GM18870 (cell line): ENCODE results near the gene C19orf38.
"Not testable (repeated sequence)": the region's sequence is repeated elsewhere in the genome, so short reads cannot be mapped to it uniquely, and the experiment has no call there.

ENCODE experiments used
- ATAC-seq: cut with Tn5 transposase; IDR thresholded peaks from one replicate; pipeline ENCODE4 v1.9.1; 2021; ENCODE audit warnings: moderate library complexity; ENCODE audit not compliant: unreplicated experiment

C19orf38 gene

GRCh38 chr19:10820173-10820572, 28.0 kb upstream of the C19orf38 start:
- ATAC-seq, result no peak

- ATAC-seq, result no peak
Measured at GRCh38 chr19:10823690-10824089, 24.5 kb upstream of the C19orf38 start.

- no peak for ATAC-seq
Measured at GRCh38 chr19:10826231-10826630, 22.0 kb upstream of the C19orf38 start.

DNA sequence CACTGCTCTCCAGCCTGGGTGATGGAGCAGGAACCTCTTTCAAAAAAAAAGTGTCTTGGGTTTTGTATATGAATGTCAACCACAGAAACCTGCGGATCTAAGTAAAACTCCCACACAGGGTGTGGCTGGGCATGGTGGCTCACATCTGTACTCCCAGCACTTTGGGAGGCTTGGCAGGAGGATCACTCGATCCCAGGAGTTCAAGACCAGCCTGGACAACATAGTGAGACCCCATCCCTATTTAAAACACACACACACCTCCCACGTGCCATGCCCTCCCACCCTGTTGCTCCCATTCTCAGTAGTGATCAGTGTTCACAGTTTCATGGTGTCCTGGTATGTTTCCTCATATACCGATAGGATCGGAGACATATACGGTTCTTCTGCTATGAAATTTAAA, 21.4 kb upstream of the C19orf38 start:
- ATAC-seq, result no peak

DNA sequence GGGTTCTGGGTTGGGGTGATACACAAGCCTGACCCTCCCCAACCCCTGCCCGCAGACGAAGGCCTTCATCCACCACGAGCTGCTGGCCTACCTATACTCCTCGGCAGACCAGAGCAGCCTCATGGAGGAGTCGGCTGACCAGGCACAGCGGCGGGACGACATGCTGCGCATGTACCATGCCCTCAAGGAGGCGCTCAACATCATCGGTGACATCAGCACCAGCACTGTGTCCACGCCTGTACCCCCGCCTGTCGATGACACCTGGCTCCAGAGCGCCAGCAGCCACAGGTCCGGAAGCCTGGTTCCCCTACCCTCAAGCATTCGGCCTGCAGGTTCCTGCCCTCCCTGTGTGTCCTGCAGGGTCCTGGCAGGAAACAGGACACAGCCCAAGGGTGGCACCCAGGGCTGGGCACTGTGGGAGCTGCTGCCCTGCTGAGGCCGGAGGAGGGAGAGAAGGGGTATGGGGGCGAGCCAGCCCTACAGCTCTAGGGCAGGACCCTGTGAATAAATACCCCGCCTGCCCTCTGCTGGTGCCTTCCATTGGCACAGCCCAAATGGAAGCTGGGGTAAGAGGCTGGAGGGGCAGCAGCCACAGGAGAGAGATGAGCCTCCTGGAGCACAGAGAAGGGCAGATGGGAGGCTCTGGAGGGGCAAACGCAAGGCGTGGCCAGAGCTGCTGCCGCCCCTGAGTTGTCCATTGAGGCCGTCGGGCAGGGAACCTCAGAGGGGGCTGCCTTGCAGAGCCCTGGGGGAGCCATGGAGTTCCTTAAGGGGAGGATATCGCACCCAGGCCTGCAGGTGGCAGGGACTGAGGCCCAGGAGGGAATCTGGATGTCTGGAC, 19.0 kb upstream of the C19orf38 start:
- ATAC-seq, result no peak

DNA sequence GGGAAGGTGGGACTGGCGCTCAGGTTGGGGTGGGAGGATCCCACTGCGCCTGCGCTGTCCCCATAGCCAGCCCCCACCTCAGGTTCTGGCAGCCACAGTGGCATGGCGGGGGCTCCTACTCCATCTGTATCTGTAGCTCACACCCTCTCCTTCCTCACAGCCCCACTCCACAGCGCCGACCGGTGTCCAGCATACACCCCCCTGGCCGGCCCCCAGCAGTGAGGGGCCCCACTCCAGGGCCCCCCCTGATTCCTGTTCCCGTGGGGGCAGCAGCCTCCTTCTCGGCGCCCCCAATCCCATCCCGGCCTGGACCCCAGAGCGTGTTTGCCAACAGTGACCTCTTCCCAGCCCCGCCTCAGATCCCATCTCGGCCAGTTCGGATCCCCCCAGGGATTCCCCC, 18.2 kb upstream of the C19orf38 start:
- ATAC-seq, result no peak

DNA sequence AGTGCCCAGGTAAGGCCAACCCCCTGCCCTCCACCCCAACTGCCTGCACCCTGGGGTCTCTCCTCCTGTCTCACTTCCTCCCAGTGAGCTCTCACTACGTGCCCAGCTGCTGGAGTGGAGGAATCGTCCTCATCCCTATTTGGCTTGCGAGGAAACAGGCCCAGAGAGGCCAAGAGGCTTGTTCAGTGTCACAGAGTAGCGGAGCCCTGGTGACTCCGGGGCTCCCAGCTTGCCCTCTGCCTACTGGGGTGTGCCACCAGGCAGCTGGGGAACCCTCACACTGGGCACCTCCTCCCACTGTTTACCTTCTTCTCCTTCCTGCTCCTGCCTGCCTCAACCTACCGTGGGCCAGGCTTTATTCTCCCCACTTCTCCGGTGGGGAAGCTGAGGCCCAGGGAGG, 17.8 kb upstream of the C19orf38 start:
- no peak for ATAC-seq

DNA sequence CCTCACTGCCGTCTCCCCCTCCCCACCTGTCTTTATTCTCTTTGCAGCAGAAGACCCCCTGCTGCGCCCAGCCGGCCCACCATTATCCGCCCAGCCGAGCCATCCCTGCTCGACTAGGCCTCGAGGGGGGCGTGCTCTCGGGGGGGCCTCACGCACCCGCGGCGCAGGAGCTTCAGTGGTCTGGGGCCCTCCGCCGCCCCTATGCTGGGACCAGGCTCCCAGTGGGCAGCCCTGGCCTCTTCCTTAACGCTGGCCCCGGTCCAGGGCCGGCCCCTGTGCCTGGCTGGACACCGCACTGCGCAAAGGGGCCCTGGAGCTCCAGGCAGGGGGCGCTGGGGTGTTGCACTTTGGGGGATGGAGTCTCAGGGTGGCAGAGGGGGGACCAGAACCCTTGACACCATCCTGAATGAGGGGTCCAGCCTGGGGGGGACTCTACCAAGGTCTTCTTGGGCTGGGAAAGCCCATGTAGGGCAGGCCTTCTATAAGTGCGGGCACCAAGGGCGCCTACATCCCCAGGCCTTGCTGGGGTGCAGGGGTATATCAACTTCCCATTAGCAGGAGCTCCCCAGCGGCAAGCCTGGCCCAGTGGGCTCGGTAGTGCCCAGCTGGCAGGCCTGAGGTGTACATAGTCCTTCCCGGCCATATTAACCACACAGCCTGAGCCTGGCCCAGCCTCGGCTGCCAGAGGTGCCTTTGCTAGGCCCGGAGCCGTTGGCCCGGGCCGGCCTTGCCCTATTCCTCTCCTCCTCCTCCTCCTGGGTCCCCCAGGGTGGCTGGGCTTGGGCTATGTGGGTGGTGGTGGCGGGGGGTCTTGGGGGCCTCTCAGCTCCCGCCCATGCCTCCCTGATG, 17.1 kb upstream of the C19orf38 start:
- ATAC-seq, result no peak

DNA sequence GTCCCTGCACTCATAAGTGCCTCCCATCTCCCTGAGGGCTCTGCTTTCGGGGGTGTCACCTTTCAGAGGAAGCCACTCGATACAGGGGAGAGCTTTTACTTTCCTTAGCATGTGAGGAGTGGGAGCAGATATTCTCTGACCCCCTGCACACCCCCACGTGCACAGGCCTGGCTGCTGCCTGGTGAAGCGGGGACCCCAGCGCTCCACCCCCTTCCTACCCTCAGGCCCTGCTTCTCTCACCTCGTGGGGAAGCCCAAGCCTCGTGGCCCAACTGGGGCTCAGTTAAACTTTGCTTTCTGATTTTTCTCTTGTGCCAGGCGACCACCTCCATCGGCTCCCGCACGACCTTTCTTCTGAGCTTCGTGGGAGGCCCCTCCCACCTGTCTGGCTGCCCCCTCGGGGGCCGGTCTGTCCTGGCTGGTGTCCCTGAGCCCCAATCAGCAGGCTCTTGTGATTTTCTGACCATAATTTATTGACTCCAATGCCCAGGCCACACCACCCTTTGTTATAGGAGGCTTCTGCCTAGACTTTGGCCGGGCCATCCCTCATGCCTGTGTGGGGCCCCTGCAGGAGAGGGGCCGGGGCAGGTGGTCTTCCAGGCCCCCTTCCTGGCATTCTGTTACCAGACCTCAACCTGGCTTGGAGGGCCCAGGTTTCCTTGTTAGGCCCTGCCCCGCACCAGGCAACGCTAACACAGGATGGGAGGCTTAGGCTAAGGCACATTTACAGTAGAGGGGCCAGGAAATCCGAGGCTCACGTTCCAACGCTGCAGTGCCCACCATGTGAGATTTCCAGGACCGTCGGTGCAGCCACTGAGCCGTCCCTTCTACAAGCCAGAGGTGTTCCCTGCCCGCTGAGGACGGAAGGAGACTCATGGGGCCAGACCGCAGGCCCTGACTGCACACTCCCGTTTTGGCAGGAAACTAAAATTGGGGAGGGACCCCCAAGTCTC, 16.0 kb upstream of the C19orf38 start:
- no peak for ATAC-seq

DNA sequence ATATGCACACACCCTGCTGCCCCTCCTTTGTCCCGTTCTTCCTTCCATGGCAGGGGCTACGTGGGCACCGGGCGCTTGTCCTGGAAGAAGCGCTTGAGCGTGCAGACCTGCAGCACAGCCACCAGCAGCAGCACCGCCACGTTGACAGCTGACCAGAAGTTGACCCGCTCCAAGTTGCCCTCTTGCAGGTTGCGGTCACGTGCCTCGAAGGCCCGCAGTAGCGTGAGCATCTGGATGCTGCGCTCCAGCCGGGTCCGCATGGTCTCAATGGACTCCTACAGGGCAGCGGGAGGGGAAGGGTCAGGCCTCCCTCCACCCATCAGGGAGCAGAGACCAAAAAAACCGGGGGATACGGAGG, 15.3 kb upstream of the C19orf38 start:
- ATAC-seq, result no peak

- ATAC-seq, result no peak
Measured at GRCh38 chr19:10835089-10835753, 13.0 kb upstream of the C19orf38 start.

DNA sequence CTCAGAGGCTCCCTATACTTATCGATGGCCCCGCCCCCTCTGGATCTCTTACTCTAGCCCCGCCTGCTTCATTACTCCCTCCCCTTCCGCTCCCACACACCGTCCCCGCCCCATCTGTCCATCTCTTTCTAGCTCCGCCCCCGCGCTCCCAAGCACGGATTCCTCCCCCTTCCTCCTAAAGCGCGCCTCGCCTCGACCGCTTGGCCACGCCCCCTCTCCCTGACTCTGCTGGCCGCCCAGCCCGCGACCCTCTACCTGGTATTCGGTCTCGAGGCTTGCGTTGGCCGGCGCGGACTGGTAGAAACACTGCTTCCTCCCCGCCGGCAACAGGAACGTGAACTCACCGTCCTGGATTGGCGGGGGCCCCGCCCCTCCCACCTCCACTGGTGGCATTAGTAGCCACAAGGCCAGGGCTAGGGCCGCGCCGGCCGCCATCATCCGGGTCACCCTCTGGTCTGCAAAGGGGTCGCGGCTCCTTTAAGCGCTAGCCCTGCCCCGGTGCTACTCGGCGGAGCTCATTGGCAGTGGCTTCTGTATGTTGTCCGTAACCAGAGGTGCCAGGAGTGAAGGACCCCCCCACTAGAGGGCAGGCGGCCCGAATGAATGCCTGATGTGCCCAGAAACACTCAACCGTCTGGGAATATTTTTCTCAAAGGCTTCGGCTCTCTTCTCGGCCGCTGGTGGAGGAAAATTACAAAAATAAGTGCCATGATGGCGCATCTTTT, 12.3 kb upstream of the C19orf38 start, which contains the start of gene TMED1:
Gene TMED1, minus strand, starts transcription at position 459 of the 725 bp plus-strand sequence. Its CDS starts 21 bp downstream, at position 438.
- ATAC-seq, result peak; percentile 61

DNA sequence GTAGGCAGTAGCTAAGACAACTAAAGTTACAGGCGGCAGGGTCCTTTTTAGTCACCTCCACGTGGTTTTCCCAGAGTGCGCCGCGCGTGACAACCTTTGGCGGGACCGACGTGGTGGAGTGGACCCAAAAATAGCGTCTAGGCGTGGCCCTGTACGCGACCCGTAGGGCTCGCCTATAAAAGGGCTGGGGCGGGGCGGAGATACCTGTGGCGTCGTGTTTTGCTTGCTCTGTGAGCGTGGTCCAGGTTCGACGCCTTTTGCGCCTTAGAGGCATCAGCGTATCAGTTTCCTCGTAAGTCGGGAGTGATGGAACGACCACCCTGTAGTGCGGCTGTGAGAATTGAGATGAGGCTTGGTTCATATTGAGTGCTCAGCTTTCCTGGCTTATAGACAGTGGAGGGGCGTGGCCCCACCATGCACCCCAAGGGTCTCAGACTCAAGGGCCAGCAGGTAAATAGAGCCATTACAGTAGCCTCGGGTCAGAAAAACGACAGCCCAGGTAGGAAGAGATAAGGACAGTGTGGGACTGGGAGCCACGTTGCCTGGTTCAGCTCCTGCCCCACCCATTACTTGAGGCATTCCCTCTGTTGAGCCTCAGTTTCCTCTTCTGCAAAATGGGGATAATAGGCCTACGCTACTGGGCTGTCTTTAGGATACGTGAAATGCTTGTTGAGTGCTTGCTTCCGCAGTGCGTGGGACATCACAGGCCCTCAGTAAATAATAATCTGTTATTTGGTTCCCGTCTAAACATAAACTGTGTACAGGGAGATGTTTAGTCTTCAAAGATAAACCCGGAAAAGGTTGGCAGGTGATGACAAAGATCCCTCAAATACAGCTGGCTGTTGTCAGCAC, 11.5 kb upstream of the C19orf38 start:
- no peak for ATAC-seq

DNA sequence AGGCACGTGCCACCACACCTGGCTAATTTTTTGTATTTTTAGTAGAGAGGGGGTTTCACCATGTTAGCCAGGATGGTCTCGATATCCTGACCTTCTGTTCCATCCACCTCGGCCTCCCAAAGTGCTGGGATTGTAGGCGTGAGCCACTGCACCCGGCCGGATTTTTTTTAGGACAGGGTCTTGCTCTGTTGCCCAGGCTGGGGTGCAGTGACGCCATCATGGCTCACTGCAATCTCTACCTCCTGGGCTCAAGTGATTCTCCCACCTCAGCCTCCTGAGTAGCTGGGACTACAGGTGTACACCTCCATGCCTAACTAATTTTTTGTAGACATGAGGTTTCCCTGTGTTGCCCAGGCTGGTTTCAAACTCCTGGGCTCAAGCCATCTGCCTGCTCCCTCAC, 10.6 kb upstream of the C19orf38 start:
- not testable (repeated sequence) for ATAC-seq

- ATAC-seq, result no peak
Measured at GRCh38 chr19:10838377-10838776, 9.8 kb upstream of the C19orf38 start.

DNA sequence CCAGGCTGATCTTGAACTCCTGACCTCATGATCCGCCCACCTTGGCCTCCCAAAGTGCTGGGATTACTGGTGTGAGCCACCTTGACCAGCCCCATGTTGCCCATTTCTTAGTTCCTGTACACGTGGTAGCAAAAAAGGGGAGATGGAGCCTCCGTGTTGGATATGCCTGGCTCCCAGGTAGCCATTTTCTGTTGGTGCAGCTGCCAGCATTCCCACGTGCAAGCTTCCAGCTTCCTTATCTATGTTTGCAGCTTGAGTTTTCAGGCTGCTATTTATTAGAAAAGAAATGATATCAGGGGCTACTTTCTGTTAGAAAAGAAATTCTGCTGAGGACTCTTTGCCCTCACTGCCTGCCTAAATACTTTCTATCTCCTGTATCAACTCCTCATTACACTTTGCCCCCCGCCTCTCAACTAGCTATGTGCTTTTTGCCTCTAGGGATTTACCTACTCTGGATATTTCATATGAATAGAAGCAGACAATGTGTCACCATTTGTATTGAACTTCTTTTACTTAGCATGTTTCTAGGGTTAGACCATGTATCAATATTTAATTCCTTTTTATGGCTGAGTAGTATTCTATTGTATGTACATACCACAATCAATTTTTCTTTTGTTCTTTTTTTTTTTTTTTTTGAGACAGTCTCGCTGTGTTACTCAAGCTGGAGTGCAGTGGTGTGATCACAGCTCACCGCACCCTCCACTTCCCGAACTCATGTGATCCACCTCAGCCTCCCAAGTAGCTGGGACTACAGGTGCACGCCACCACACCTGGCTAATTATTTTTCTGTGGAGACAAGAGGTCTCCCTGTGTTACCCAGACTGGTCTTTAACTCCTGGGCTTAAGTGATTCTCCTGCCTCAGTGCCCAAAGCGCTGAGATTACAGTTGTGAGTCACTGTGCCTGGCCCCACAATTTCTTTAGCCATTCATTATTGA, 8.8 kb upstream of the C19orf38 start:
- no peak for ATAC-seq

GRCh38 chr19:10842788-10843187, 5.4 kb upstream of the C19orf38 start:
- ATAC-seq, result no peak
